CD8-positive, alpha-beta memory T cell (primary cell): Measurements from ENCODE around the gene ICE1. TPM values are rescaled to one million over a fixed set of nuclear protein-coding genes. Genes with fewer than 3 reads are reported as not detected.
"Not testable (repeated sequence)": the region's sequence is repeated elsewhere in the genome, so short reads cannot be mapped to it uniquely, and the experiment has no call there.

Source experiments
- CTCF ChIA-PET: fragments of 350-600 bp; sonication (Branson Sonifier 250); formaldehyde crosslinking; loops from one replicate; lab custom pipeline; 2021; ENCODE audit warnings: antibody characterized with exemption; lab: Charles Lee
- POLR2A ChIA-PET: fragments of 350-600 bp; sonication (Branson Sonifier 250); formaldehyde crosslinking; loops from one replicate; lab custom pipeline; 2021; ENCODE audit warnings: antibody characterized with exemption; lab: Charles Lee
- DNase-seq, 5 donors: peaks; one replicate each; pipeline versions ENCODE4 v3.0.0 to v3.0.0-alpha.2; 2020 to 2022; ENCODE audit warnings: mixed read lengths in 1 of 5
- H3K27ac ChIP-seq: one replicate; pipeline ENCODE4 v1.7.0; 2013; ENCODE audit warnings: low read depth, mild to moderate bottlenecking, low read length, moderate library complexity
- H3K27me3 ChIP-seq: 2 replicates; pipeline ENCODE4 v1.7.0; 2013; ENCODE audit warnings: low read length, mild to moderate bottlenecking; ENCODE audit not compliant: insufficient read depth, poor library complexity, severe bottlenecking
- H3K36me3 ChIP-seq: 2 replicates; pipeline ENCODE4 v1.7.0; 2013; ENCODE audit warnings: mild to moderate bottlenecking, low read length, moderate library complexity; ENCODE audit not compliant: insufficient read depth
- H3K4me1 ChIP-seq: 2 replicates; pipeline ENCODE4 v1.7.0; 2013; ENCODE audit warnings: mild to moderate bottlenecking, low read length, moderate library complexity; ENCODE audit not compliant: insufficient read depth
- H3K4me3 ChIP-seq: 2 replicates; pipeline ENCODE4 v1.7.0; 2013; ENCODE audit warnings: mild to moderate bottlenecking, low read length
- H3K9me3 ChIP-seq: 2 replicates; pipeline ENCODE4 v1.7.0; 2013; ENCODE audit warnings: mild to moderate bottlenecking, low read length
- H3K27ac Mint-ChIP-seq, 8 donors: one replicate each; pipeline ENCODE4 v1.8.0; 2020 to 2021; ENCODE audit warnings: mixed read lengths in 8 of 8, mild to moderate bottlenecking in 6 of 8, inconsistent platforms in 3 of 8, moderate library complexity in 3 of 8
- H3K27me3 Mint-ChIP-seq, 2 donors: one replicate each; pipeline ENCODE4 v1.8.0; 2020 to 2021; ENCODE audit warnings: mixed read lengths in 2 of 2, mild to moderate bottlenecking in 1 of 2, moderate library complexity in 1 of 2
- H3K36me3 Mint-ChIP-seq, 3 donors: one replicate each; pipeline ENCODE4 v1.8.0; 2020 to 2021; ENCODE audit warnings: mixed read lengths in 3 of 3, inconsistent platforms in 1 of 3, mild to moderate bottlenecking in 1 of 3
- H3K4me1 Mint-ChIP-seq, 3 donors: one replicate each; pipeline ENCODE4 v1.8.0; 2020 to 2021; ENCODE audit warnings: mixed read lengths in 3 of 3, inconsistent platforms in 1 of 3, mild to moderate bottlenecking in 1 of 3
- H3K4me3 Mint-ChIP-seq, 7 donors: one replicate each; pipeline ENCODE4 v1.8.0; 2020 to 2021; ENCODE audit warnings: mixed read lengths in 7 of 7, mild to moderate bottlenecking in 6 of 7, moderate library complexity in 4 of 7, inconsistent platforms in 2 of 7
- H3K9me3 Mint-ChIP-seq, 5 donors: one replicate each; pipeline ENCODE4 v1.8.0; 2020 to 2022; ENCODE audit warnings: mixed read lengths in 5 of 5, mild to moderate bottlenecking in 3 of 5, moderate library complexity in 2 of 5, inconsistent platforms in 1 of 5
- polyA plus RNA-seq: library from polyadenylated mRNA; unstranded; fragments of 300-500 nt; fragmentation: Illumina TruSeq; gene quantifications from one replicate; pipeline ENCODE4 v1.2.3, GENCODE V29; 2021
- total RNA-seq, 2 experiments: library from RNA; stranded (reverse); gene quantifications; one replicate each; pipeline ENCODE4 v1.2.3, GENCODE V29; 2021

The ICE1 gene
- total and polyA plus RNA-seq, 3 experiments from 2014 or later, result 20.4 to 41.7 (median 38.7) TPM

- Mint-ChIP-seq H3K27ac (peak overlapping the region in 5 of 8 donors; percentile 46 to 84 (median 63)), H3K36me3 (peaks cover 0 to 66% (median 15%) of the 10 kb centered on the region in 3 donors)
These were observed 63.6 kb downstream of the ICE1 start for GRCh38 chr5:5486122-5486521.

DNA sequence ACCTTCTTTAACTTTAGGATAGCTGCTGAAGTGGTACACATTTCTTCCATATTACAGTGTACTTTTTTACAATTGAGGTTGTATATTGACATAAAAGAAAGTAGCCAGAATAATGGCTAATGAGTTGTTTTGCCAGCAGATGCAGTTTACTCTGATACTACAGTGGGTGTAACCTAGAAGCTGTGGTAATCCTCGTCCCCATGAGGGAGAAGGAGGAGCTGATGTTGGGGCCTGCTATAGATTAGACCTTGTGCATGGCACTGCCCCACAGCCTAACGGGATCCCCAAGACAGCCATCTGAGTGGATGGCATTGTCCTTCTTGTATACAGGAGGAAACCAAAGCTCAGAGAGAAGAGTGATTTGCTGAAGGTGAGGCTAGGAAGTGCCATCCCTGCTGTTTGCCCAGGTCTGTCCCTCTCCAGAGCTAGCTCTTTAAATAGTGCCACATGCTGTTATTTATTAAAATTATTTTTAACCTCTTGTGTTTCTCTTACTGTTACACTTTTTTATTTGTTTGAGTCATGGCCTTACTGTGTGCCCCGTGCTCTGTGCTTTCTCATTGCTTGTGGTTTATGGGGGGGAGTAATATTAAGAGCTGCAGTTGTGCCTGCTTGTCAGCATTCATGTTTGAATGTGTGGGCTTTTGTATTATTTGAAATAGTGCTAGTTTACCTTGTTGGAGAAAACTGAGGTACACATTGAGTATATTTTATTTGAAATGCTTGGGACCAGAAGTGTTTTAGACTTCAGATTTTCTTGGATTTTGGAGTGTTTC is 65.3 kb downstream of the ICE1 start:
- H3K9me3 ChIP-seq, result no peaks in the 10 kb centered on the region
- ChIA-PET POLR2A (no interaction called here), CTCF (interaction anchor here (0.8 kb wide), 1 partner anchor 9 kb away, joined by 4 read pairs; no protein-coding TSS in a partner anchor)
- Mint-ChIP-seq H3K36me3 (peaks cover 0 to 61% (median 10%) of the 10 kb centered on the region in 3 donors), H3K4me1 (peaks cover 15 to 22% (median 17%) of the 10 kb centered on the region in 3 donors), H3K27ac (peak overlapping the region in 6 of 8 donors; percentile 14 to 77 (median 44)), H3K27me3 (peaks cover 0 to 5% of the 10 kb centered on the region in 2 donors), H3K9me3 (no peaks in the 10 kb centered on the region), H3K4me3 (no peak overlapping the region)
- H3K4me3 ChIP-seq, result no peak overlapping the region
- H3K4me1 ChIP-seq, result no peaks in the 10 kb centered on the region
- no peak overlapping the region for H3K27ac ChIP-seq
- DNase-seq, result no peak
- no peaks in the 10 kb centered on the region for H3K27me3 ChIP-seq
- H3K36me3 ChIP-seq, result peaks cover 10% of the 10 kb centered on the region

More at GRCh38 chr5:5486122-5486521, 63.6 kb downstream of the ICE1 start:
- ChIA-PET POLR2A (no interaction called here), CTCF (no interaction called here)
- Histone ChIP-seq H3K27me3 (no peaks in the 10 kb centered on the region), H3K4me1 (peaks cover 6% of the 10 kb centered on the region), H3K36me3 (peaks cover 10% of the 10 kb centered on the region), H3K4me3 (no peak overlapping the region), H3K9me3 (no peaks in the 10 kb centered on the region), H3K27ac (no peak overlapping the region)
- peak overlapping the region in 1 of 7 donors; percentile 6 for H3K4me3 Mint-ChIP-seq
- no peak for DNase-seq
- H3K9me3 Mint-ChIP-seq, result no peaks in the 10 kb centered on the region
- H3K27me3 Mint-ChIP-seq, result peaks cover 0 to 2% of the 10 kb centered on the region in 2 donors
- H3K4me1 Mint-ChIP-seq, result peaks cover 15 to 18% (median 15%) of the 10 kb centered on the region in 3 donors

- H3K4me1 Mint-ChIP-seq, result peaks cover 18 to 37% (median 27%) of the 10 kb centered on the region in 3 donors
- Histone ChIP-seq H3K36me3 (peaks cover 10% of the 10 kb centered on the region), H3K27ac (no peak overlapping the region), H3K27me3 (no peaks in the 10 kb centered on the region), H3K4me3 (no peak overlapping the region), H3K9me3 (no peaks in the 10 kb centered on the region), H3K4me1 (peaks cover 15% of the 10 kb centered on the region)
- DNase-seq, result no peak
- H3K27me3 Mint-ChIP-seq, result peaks cover 0 to 5% of the 10 kb centered on the region in 2 donors
- H3K9me3 Mint-ChIP-seq, result no peaks in the 10 kb centered on the region
- peak overlapping the region in 3 of 8 donors; percentile 23 to 40 (median 38) for H3K27ac Mint-ChIP-seq
- ChIA-PET POLR2A (no interaction called here), CTCF (interaction anchor here (1.5 kb wide), 1 partner anchor 1254 kb away, joined by 5 read pairs; no protein-coding TSS in a partner anchor)
- H3K36me3 Mint-ChIP-seq, result peaks cover 0 to 42% (median 10%) of the 10 kb centered on the region in 3 donors
- H3K4me3 Mint-ChIP-seq, result no peak overlapping the region
These were observed 68.4 kb downstream of the ICE1 start for GRCh38 chr5:5490774-5491347.

DNA sequence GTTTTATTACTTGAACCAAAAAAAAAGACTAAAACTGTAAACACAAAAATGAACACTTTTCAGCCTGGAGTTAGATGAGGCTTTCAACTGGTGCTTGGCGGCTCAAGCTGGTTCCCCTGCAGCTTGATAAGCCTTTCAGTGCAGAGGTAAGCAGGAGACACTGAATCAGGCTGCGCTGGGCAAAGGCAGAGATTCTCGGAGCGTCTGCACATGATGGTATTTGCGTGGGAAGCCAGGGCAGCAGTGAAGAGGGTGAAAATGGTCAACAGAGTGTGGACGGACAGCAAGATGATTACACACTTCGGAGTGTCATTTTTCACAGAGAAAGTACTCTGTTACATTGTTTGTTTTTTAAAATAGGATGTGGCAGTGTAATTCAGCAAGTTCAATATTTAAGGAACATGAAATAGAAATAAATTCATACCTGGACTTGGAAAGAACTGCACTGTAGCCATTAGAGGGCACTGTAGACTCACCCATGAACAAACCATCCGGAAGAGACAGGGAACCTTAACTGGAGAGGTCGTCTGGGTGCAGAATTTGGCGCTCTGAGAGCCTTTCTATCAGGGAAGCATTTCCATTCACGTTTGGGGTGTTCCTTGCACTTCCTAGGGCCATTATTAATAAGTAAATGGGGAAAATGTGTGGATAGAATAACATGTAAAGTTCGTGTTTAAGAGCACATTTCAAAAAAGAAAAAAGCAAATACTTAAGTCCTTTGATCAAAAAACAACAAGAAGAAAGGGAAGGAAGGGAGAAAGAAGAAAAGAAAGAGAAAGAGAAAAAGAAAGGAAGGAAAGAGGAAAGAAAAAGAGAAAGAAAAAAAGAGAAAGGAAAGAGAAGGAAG is 69.8 kb downstream of the ICE1 start:
- Mint-ChIP-seq H3K27me3 (peaks cover 0 to 3% of the 10 kb centered on the region in 2 donors), H3K4me3 (peak overlapping the region in 6 of 7 donors; percentile 46 to 85 (median 69)), H3K4me1 (peaks cover 20 to 44% (median 20%) of the 10 kb centered on the region in 3 donors), H3K36me3 (peaks cover 0 to 32% (median 10%) of the 10 kb centered on the region in 3 donors), H3K9me3 (no peaks in the 10 kb centered on the region), H3K27ac (peak overlapping the region in 3 of 8 donors; percentile 49 to 62 (median 55))
- Histone ChIP-seq H3K4me3 (no peak overlapping the region), H3K27me3 (no peaks in the 10 kb centered on the region), H3K4me1 (peaks cover 15% of the 10 kb centered on the region), H3K36me3 (peaks cover 9% of the 10 kb centered on the region), H3K9me3 (no peaks in the 10 kb centered on the region), H3K27ac (no peak overlapping the region)
- DNase-seq, result peak; percentile 11 to 57 (median 47)
- CTCF ChIA-PET, result interaction anchor here (0.9 to 1.5 kb wide), 2 partner anchors 34 to 1253 kb away, joined by 3 to 5 read pairs; no protein-coding TSS in a partner anchor
- POLR2A ChIA-PET, result no interaction called here

- H3K9me3 Mint-ChIP-seq, H3K27ac Mint-ChIP-seq, POLR2A ChIA-PET, H3K36me3 ChIP-seq, H3K27ac ChIP-seq, H3K27me3 ChIP-seq, H3K27me3 Mint-ChIP-seq, H3K4me3 Mint-ChIP-seq, H3K9me3 ChIP-seq, CTCF ChIA-PET, H3K4me3 ChIP-seq, DNase-seq: not testable (repeated sequence)
- Mint-ChIP-seq H3K36me3 (peaks cover 0 to 29% (median 10%) of the 10 kb centered on the region in 3 donors), H3K4me1 (peaks cover 20 to 45% (median 20%) of the 10 kb centered on the region in 3 donors)
- peaks cover 15% of the 10 kb centered on the region for H3K4me1 ChIP-seq
These were observed 70.4 kb downstream of the ICE1 start for GRCh38 chr5:5492934-5493271.

DNA sequence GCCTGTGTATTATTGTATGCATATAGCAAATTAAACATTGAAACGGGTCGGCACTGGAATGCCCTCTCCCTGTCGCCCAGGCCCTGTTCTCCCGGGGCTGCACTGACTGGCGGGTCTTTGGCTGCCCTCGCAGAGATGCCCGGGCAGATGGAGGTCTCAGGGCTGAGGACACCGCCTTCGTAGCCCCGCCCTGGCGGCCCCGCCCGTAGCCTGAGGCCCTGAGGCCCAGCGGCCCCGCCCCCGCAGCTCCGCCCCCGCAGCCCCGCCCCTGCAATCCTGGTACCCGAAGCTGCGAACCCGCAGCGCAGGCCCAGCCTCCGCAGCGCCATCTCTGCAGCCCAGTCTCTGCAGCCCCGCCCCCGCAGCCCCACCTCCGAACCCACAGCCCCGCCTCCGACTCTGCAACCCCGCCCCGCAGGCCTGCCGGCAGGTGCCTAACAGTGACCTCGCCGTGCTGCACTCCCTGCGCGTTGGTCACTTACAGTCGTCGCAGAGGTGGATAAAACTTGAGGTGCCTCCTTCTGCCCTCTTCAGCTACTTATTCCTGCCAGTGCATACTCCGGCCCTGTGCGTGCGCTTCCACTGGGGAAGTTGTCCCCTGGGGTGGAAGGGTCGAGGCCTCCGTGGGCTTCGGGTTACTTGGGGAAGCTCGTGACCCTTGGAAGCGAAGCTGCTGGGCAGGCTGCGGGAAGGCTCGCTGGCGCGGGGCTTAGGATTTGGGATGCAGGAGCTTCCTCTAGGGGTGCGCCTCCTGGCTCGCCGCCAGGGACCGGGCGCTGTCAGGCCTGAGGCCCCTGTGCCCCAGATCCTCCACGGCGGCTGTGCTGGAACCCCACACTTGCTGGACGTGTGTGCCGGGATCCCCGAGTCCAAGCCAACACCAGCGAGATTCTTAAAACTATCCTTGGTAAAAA is 72.3 kb downstream of the ICE1 start:
- H3K4me3 ChIP-seq, result peak overlapping the region; percentile 32
- CTCF ChIA-PET, result interaction anchor here (1.0 to 1.4 kb wide), 3 partner anchors 11 to 65 kb away, joined by 3 to 4 read pairs (median 3); no protein-coding TSS in a partner anchor

More for the DNA sequence above, 72.3 kb downstream of the ICE1 start:
- Mint-ChIP-seq H3K9me3 (no peaks in the 10 kb centered on the region), H3K27ac (peak overlapping the region in 2 of 8 donors; percentile 29 to 78), H3K27me3 (peaks cover 3 to 10% of the 10 kb centered on the region in 2 donors), H3K36me3 (peaks cover 0 to 12% (median 2%) of the 10 kb centered on the region in 3 donors), H3K4me1 (peaks cover 20 to 45% (median 20%) of the 10 kb centered on the region in 3 donors), H3K4me3 (peak overlapping the region in 6 of 7 donors; percentile 41 to 63 (median 56))
- POLR2A ChIA-PET, result no interaction called here
- no peak overlapping the region for H3K27ac ChIP-seq
- peaks cover 15% of the 10 kb centered on the region for H3K4me1 ChIP-seq
- DNase-seq, result peak; percentile 79 to 89 (median 81)
- H3K9me3 ChIP-seq, result no peaks in the 10 kb centered on the region
- no peaks in the 10 kb centered on the region for H3K27me3 ChIP-seq
- H3K36me3 ChIP-seq, result peaks cover 1% of the 10 kb centered on the region
